SK-N-SH treated with all-trans-retinoic acid at 6 μM for 48 hours (cell line): Measurements from ENCODE around the gene DUSP7.

Source experiments
- CREB5 ChIP-seq: fragments of 250-450 bp; sonication (Bioruptor Pico); IDR thresholded peaks from 2 replicates; pipeline ENCODE4 v1.5.1; 2020; ENCODE audit warnings: low read depth, mild to moderate bottlenecking, moderate library complexity
- CSDC2 ChIP-seq: fragments of 250-450 bp; sonication (Bioruptor Pico); IDR thresholded peaks from 2 replicates; pipeline ENCODE4 v1.5.0; 2020; ENCODE audit warnings: mild to moderate bottlenecking, moderate library complexity
- PATZ1 ChIP-seq: fragments of 250-450 bp; sonication (Bioruptor Pico); IDR thresholded peaks from 2 replicates; pipeline ENCODE4 v1.8.0; 2020; ENCODE audit warnings: mild to moderate bottlenecking, moderate library complexity, borderline replicate concordance
- RARB ChIP-seq: fragments of 250-450 bp; sonication (Bioruptor Pico); IDR thresholded peaks from 2 replicates; pipeline ENCODE4 v1.8.0; 2021; ENCODE audit warnings: mild to moderate bottlenecking, moderate library complexity
- TCF4 ChIP-seq: fragments of 250-450 bp; sonication (Bioruptor Pico); IDR thresholded peaks from 2 replicates; pipeline ENCODE4 v1.8.0; 2021; ENCODE audit warnings: mild to moderate bottlenecking, moderate library complexity, borderline replicate concordance
- TOX ChIP-seq: fragments of 250-450 bp; sonication (Bioruptor Pico); IDR thresholded peaks from 2 replicates; pipeline ENCODE4 v1.8.0; 2021; ENCODE audit warnings: mild to moderate bottlenecking, moderate library complexity, borderline replicate concordance
- ZFP3 ChIP-seq: fragments of 250-450 bp; sonication (Bioruptor Pico); IDR thresholded peaks from 2 replicates; pipeline ENCODE4 v1.5.0; 2020; ENCODE audit warnings: mild to moderate bottlenecking, moderate library complexity
- ZNF8 ChIP-seq: fragments of 450-650 bp; formaldehyde crosslinking; IDR thresholded peaks from 2 replicates; pipeline ENCODE4 v1.5.0; 2020; ENCODE audit warnings: mild to moderate bottlenecking, moderate library complexity
- TF ChIP-seq, protein P1 (sequence below): fragments of 250-450 bp; sonication (Bioruptor Pico); IDR thresholded peaks from 2 replicates; pipeline ENCODE4 v1.5.0; 2020; ENCODE audit warnings: mild to moderate bottlenecking, moderate library complexity

- no peak for TF ChIP-seq ZFP3 (CRISPR knock-in tag)
- TF ChIP-seq, protein P1, sequence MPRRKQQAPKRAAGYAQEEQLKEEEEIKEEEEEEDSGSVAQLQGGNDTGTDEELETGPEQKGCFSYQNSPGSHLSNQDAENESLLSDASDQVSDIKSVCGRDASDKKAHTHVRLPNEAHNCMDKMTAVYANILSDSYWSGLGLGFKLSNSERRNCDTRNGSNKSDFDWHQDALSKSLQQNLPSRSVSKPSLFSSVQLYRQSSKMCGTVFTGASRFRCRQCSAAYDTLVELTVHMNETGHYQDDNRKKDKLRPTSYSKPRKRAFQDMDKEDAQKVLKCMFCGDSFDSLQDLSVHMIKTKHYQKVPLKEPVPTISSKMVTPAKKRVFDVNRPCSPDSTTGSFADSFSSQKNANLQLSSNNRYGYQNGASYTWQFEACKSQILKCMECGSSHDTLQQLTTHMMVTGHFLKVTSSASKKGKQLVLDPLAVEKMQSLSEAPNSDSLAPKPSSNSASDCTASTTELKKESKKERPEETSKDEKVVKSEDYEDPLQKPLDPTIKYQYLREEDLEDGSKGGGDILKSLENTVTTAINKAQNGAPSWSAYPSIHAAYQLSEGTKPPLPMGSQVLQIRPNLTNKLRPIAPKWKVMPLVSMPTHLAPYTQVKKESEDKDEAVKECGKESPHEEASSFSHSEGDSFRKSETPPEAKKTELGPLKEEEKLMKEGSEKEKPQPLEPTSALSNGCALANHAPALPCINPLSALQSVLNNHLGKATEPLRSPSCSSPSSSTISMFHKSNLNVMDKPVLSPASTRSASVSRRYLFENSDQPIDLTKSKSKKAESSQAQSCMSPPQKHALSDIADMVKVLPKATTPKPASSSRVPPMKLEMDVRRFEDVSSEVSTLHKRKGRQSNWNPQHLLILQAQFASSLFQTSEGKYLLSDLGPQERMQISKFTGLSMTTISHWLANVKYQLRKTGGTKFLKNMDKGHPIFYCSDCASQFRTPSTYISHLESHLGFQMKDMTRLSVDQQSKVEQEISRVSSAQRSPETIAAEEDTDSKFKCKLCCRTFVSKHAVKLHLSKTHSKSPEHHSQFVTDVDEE (CRISPR knock-in tag) = no peak
- no peak for TF ChIP-seq TCF4 (CRISPR knock-in tag)
- TF ChIP-seq PATZ1 (CRISPR knock-in tag) = no peak
- no peak for TF ChIP-seq ZNF8
- no peak for TF ChIP-seq CSDC2 (CRISPR knock-in tag)
- no peak for TF ChIP-seq TOX (CRISPR knock-in tag)
- TF ChIP-seq RARB (CRISPR knock-in tag) = no peak
- no peak for TF ChIP-seq CREB5 (CRISPR knock-in tag)
Observed at GRCh38 chr3:52047295-52047960, 8.9 kb downstream of the DUSP7 start.
